ENCODE results near the gene RPL22L1. TPM values are rescaled to one million over a fixed set of nuclear protein-coding genes. Genes with fewer than 3 reads are reported as not detected.

Gene RPL22L1
- total RNA-seq, 4 donors from 2014 or later, result 84.2 to 108 (median 98.3) TPM

GRCh38 chr3:170864525-170865208 lies 5.3 kb downstream of the RPL22L1 start:
- no peak for DNase-seq (ENCODE audit: low spot score)
- no peak for ATAC-seq (ENCODE audit: low FRiP score)
- TF ChIP-seq CTCF (IDR thresholded peaks at IDR 0.05), result no peak

- no peak for TF ChIP-seq CTCF (IDR thresholded peaks at IDR 0.05)
- DNase-seq (ENCODE audit: low spot score), result no peak
- no peak for ATAC-seq (ENCODE audit: low FRiP score)
Observed at GRCh38 chr3:170863816-170864215, 6.2 kb downstream of the RPL22L1 start.

GRCh38 chr3:170862618-170863374 lies 7.2 kb downstream of the RPL22L1 start:
- no peak for DNase-seq (ENCODE audit: low spot score)
- TF ChIP-seq CTCF (IDR thresholded peaks at IDR 0.05), result no peak
- ATAC-seq (ENCODE audit: low FRiP score), result no peak

- ATAC-seq (ENCODE audit: low FRiP score) (no peak), DNase-seq (ENCODE audit: low spot score) (no peak)
- no peak for TF ChIP-seq CTCF (IDR thresholded peaks at IDR 0.05)
Observed at GRCh38 chr3:170858599-170858998, 11.4 kb downstream of the RPL22L1 start.

- DNase-seq (ENCODE audit: low spot score), result no peak
- ATAC-seq (ENCODE audit: low FRiP score), result no peak
- TF ChIP-seq CTCF (IDR thresholded peaks at IDR 0.05), result no peak
Observed at GRCh38 chr3:170852324-170852723, 17.7 kb downstream of the RPL22L1 start.

GRCh38 chr3:170848292-170848917 lies 21.6 kb downstream of the RPL22L1 start:
- no peak for TF ChIP-seq CTCF (IDR thresholded peaks at IDR 0.05)
- ATAC-seq (ENCODE audit: low FRiP score) (no peak), DNase-seq (ENCODE audit: low spot score) (no peak)
